Tibial artery (tissue), 4 donors: ENCODE data around the gene SLC4A11.

Source experiments
- DNase-seq, 2 donors: peaks; one replicate each; pipeline ENCODE4 v3.0.0-alpha.2; 2019
- H3K27ac ChIP-seq, 2 donors: fragments of 200-600 bp; sonication (generic) in 1 of 2; 1 replicate in 1 of 2; 2 replicates in 1 of 2; pipeline ENCODE4 v1.5.1; 2018 to 2019; ENCODE audit warnings: mild to moderate bottlenecking in 1 of 2
- H3K27me3 ChIP-seq, 2 donors: fragments of 200-600 bp; sonication (generic) in 1 of 2; one replicate each; pipeline versions ENCODE4 v1.5.1 to v1.6.0; 2016 to 2019
- H3K36me3 ChIP-seq, 3 donors: fragments of 200-600 bp; sonication (generic) in 2 of 3; one replicate each; pipeline ENCODE4 v1.5.1; 2016 to 2019; ENCODE audit warnings: mild to moderate bottlenecking in 2 of 3
- H3K4me1 ChIP-seq, 4 donors: fragments of 200-600 bp; sonication (generic) in 2 of 4; 1 replicate in 3 of 4; 2 replicates in 1 of 4; pipeline ENCODE4 v1.5.1; 2016 to 2019
- H3K4me3 ChIP-seq, 2 donors: fragments of 200-600 bp; sonication (generic) in 1 of 2; 1 replicate in 1 of 2; 2 replicates in 1 of 2; pipeline ENCODE4 v1.5.1; 2018 to 2019; ENCODE audit warnings: mild to moderate bottlenecking in 2 of 2
- H3K9me3 ChIP-seq, 3 donors: fragments of 200-600 bp; sonication (generic) in 1 of 3; one replicate each; pipeline ENCODE4 v1.5.1; 2016 to 2019
- CTCF ChIP-seq, 2 experiments: fragments of 200-600 bp in 1 of 2; fragments of 450-650 bp in 1 of 2; IDR thresholded peaks; one replicate each; pipeline ENCODE4 v1.5.1; 2017 to 2019; ENCODE audit warnings: antibody characterized with exemption in 2 of 2, mild to moderate bottlenecking in 1 of 2, moderate library complexity in 1 of 2
- intact Hi-C: fragments of 100-400 bp; cut with DNase I; formaldehyde crosslinking; loops from one replicate; pipeline ENCODE4 v1.15.0; 2023; ENCODE audit warnings: low total_unique reads

Gene SLC4A11

GRCh38 chr20:3270051-3270450 is 31.1 kb upstream of the SLC4A11 start:
- peaks cover 75 to 87% (median 78%) of the 10 kb centered on the region in 3 donors for H3K36me3 ChIP-seq
- TF ChIP-seq CTCF (IDR thresholded peaks at IDR 0.05), result no peak

GRCh38 chr20:3262566-3262965 is 23.6 kb upstream of the SLC4A11 start:
- TF ChIP-seq CTCF (IDR thresholded peaks at IDR 0.05), result no peak
- Histone ChIP-seq H3K36me3 (peaks cover 65 to 91% (median 89%) of the 10 kb centered on the region in 3 donors), H3K4me3 (no peak overlapping the region), H3K27me3 (no peaks in the 10 kb centered on the region), H3K27ac (no peak overlapping the region), H3K4me1 (no peaks in the 10 kb centered on the region), H3K9me3 (no peaks in the 10 kb centered on the region)
- intact Hi-C loops, result no loop called here
- no peak for DNase-seq

More at GRCh38 chr20:3270051-3270450, 31.1 kb upstream of the SLC4A11 start:
- Histone ChIP-seq H3K4me1 (no peaks in the 10 kb centered on the region), H3K27ac (no peak overlapping the region), H3K27me3 (no peaks in the 10 kb centered on the region), H3K4me3 (no peak overlapping the region), H3K9me3 (no peaks in the 10 kb centered on the region)
- intact Hi-C loops, result no loop called here
- no peak for DNase-seq

- Histone ChIP-seq H3K9me3 (no peaks in the 10 kb centered on the region), H3K4me1 (no peaks in the 10 kb centered on the region), H3K27ac (no peak overlapping the region), H3K4me3 (no peak overlapping the region), H3K36me3 (peaks cover 62 to 100% (median 80%) of the 10 kb centered on the region in 3 donors), H3K27me3 (no peaks in the 10 kb centered on the region)
- no peak for TF ChIP-seq CTCF (IDR thresholded peaks at IDR 0.05)
- intact Hi-C loops, result no loop called here
- DNase-seq, result no peak
Observed at GRCh38 chr20:3258429-3258828, 19.4 kb upstream of the SLC4A11 start.

GRCh38 chr20:3255728-3256127 is 16.7 kb upstream of the SLC4A11 start:
- DNase-seq, result no peak
- Histone ChIP-seq H3K9me3 (no peaks in the 10 kb centered on the region), H3K27ac (no peak overlapping the region), H3K27me3 (no peaks in the 10 kb centered on the region), H3K36me3 (peaks cover 74 to 98% (median 83%) of the 10 kb centered on the region in 3 donors), H3K4me1 (no peaks in the 10 kb centered on the region), H3K4me3 (no peak overlapping the region)
- intact Hi-C loops, result no loop called here
- no peak for TF ChIP-seq CTCF (IDR thresholded peaks at IDR 0.05)

GRCh38 chr20:3251806-3252205 is 12.8 kb upstream of the SLC4A11 start:
- intact Hi-C loops, result no loop called here
- no peak for TF ChIP-seq CTCF (IDR thresholded peaks at IDR 0.05)
- Histone ChIP-seq H3K4me3 (no peak overlapping the region), H3K4me1 (peaks cover 0 to 22% (median 17%) of the 10 kb centered on the region in 4 donors), H3K27ac (no peak overlapping the region), H3K27me3 (no peaks in the 10 kb centered on the region), H3K36me3 (peaks cover 51 to 61% (median 56%) of the 10 kb centered on the region in 3 donors), H3K9me3 (no peaks in the 10 kb centered on the region)
- DNase-seq, result no peak

- peaks cover 0 to 22% (median 17%) of the 10 kb centered on the region in 4 donors for H3K4me1 ChIP-seq
- no peaks in the 10 kb centered on the region for H3K9me3 ChIP-seq
- H3K4me3 ChIP-seq, result no peak overlapping the region
- DNase-seq, result no peak
- peaks cover 36 to 44% (median 38%) of the 10 kb centered on the region in 3 donors for H3K36me3 ChIP-seq
- intact Hi-C loops, result no loop called here
- no peak overlapping the region for H3K27ac ChIP-seq
- H3K27me3 ChIP-seq, result no peaks in the 10 kb centered on the region
- no peak for TF ChIP-seq CTCF (IDR thresholded peaks at IDR 0.05)
Observed at GRCh38 chr20:3250091-3250504, 11.1 kb upstream of the SLC4A11 start.
